Mesothelial cell of epicardium (in vitro differentiated cells): ENCODE measurements around the gene FLRT2. TPM values are rescaled to one million over a fixed set of nuclear protein-coding genes. Genes with fewer than 3 reads are reported as not detected.

Source experiments
- DNase-seq, 2 experiments: peaks; one replicate each; pipeline ENCODE4 v3.0.0; 2021; ENCODE audit warnings: low spot score in 2 of 2; ENCODE audit not compliant: unreplicated experiment in 2 of 2
- H3K27ac Mint-ChIP-seq: 2 replicates; pipeline ENCODE4 v1.8.0; 2021; ENCODE audit warnings: mixed read lengths
- H3K27me3 Mint-ChIP-seq: 2 replicates; pipeline ENCODE4 v1.8.0; 2021; ENCODE audit warnings: low read depth, mixed read lengths
- H3K36me3 Mint-ChIP-seq: 2 replicates; pipeline ENCODE4 v1.8.0; 2021; ENCODE audit warnings: mixed read lengths
- H3K4me1 Mint-ChIP-seq: 2 replicates; pipeline ENCODE4 v1.8.0; 2021; ENCODE audit warnings: mixed read lengths
- H3K4me3 Mint-ChIP-seq: 2 replicates; pipeline ENCODE4 v1.8.0; 2021; ENCODE audit warnings: mild to moderate bottlenecking, moderate library complexity, mixed read lengths
- H3K9me3 Mint-ChIP-seq: 2 replicates; pipeline ENCODE4 v1.8.0; 2021; ENCODE audit warnings: mixed read lengths
- total RNA-seq: library from RNA; stranded (reverse); gene quantifications from 3 replicates; pipeline ENCODE4 v1.2.1, GENCODE V29; 2021
- TF ChIP-seq, protein P1 (sequence below): fragments of 200-600 bp; sonication (generic); IDR thresholded peaks from one replicate; pipeline ENCODE4 v1.5.0; 2021; ENCODE audit warnings: antibody characterized with exemption; ENCODE audit not compliant: unreplicated experiment

Gene FLRT2
- total RNA-seq, 1 donor from 2014 or later = 150 TPM

- H3K36me3 Mint-ChIP-seq = peaks cover 2% of the 10 kb centered on the region
- TF ChIP-seq, protein P1, sequence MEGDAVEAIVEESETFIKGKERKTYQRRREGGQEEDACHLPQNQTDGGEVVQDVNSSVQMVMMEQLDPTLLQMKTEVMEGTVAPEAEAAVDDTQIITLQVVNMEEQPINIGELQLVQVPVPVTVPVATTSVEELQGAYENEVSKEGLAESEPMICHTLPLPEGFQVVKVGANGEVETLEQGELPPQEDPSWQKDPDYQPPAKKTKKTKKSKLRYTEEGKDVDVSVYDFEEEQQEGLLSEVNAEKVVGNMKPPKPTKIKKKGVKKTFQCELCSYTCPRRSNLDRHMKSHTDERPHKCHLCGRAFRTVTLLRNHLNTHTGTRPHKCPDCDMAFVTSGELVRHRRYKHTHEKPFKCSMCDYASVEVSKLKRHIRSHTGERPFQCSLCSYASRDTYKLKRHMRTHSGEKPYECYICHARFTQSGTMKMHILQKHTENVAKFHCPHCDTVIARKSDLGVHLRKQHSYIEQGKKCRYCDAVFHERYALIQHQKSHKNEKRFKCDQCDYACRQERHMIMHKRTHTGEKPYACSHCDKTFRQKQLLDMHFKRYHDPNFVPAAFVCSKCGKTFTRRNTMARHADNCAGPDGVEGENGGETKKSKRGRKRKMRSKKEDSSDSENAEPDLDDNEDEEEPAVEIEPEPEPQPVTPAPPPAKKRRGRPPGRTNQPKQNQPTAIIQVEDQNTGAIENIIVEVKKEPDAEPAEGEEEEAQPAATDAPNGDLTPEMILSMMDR = no peak
- DNase-seq = no peak
- peaks cover 76% of the 10 kb centered on the region for H3K4me1 Mint-ChIP-seq
- no peaks in the 10 kb centered on the region for H3K27me3 Mint-ChIP-seq
- H3K9me3 Mint-ChIP-seq = no peaks in the 10 kb centered on the region
- H3K4me3 Mint-ChIP-seq = no peak overlapping the region
- H3K27ac Mint-ChIP-seq = no peak overlapping the region
These were observed 45.6 kb downstream of the FLRT2 start for GRCh38 chr14:85575617-85575898.

- H3K27ac Mint-ChIP-seq = no peak overlapping the region
- no peak for DNase-seq
- H3K4me3 Mint-ChIP-seq = no peak overlapping the region
- TF ChIP-seq, protein P1 = no peak
- H3K27me3 Mint-ChIP-seq = no peaks in the 10 kb centered on the region
- peaks cover 82% of the 10 kb centered on the region for H3K4me1 Mint-ChIP-seq
- H3K9me3 Mint-ChIP-seq = no peaks in the 10 kb centered on the region
- peaks cover 2% of the 10 kb centered on the region for H3K36me3 Mint-ChIP-seq
These were observed 46.3 kb downstream of the FLRT2 start for GRCh38 chr14:85576218-85576617.

DNA sequence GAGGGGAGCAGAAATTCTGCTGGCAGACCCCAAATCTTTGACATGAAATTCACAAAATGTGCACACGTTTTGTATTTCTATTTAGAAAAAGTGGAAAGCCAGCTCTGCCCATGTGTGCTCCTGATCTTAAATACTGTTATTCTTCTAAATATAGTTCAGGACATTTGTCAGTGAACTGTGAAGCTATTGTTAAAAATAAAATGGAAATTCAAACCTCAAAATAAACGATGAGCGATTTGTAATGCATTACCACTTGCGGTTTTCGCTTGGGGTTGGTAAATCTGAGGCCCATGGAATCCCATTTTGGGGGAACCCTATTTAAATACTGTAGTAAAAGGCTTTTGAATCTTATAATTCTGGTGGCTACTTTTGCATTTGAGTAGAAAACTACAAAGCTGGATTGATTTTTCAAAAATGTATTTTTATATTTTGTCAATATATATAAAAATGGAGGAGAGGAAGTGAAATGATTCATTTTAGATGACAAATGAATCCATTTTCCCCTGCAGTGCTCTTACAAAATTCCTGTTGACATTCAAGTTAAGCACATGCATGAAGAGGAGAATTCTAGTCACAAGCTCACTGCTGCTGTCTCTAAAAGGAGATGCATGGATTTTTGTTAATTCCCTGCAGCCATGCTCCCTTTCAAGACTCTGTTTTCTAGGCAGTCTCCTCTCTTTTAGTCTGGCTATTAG lies 47.1 kb downstream of the FLRT2 start:
- no peak for DNase-seq
- Mint-ChIP-seq H3K4me3 (no peak overlapping the region), H3K9me3 (no peaks in the 10 kb centered on the region), H3K4me1 (peaks cover 74% of the 10 kb centered on the region), H3K27me3 (no peaks in the 10 kb centered on the region), H3K27ac (peak overlapping the region; percentile 45), H3K36me3 (peaks cover 2% of the 10 kb centered on the region)
- TF ChIP-seq, protein P1 = no peak

- no peaks in the 10 kb centered on the region for H3K27me3 Mint-ChIP-seq
- H3K9me3 Mint-ChIP-seq = no peaks in the 10 kb centered on the region
- H3K27ac Mint-ChIP-seq = peak overlapping the region; percentile 45
- H3K4me1 Mint-ChIP-seq = peaks cover 68% of the 10 kb centered on the region
- no peak for DNase-seq
- H3K4me3 Mint-ChIP-seq = no peak overlapping the region
- TF ChIP-seq, protein P1 = no peak
- peaks cover 2% of the 10 kb centered on the region for H3K36me3 Mint-ChIP-seq
These were observed 47.7 kb downstream of the FLRT2 start for GRCh38 chr14:85577543-85578114.

- Mint-ChIP-seq H3K4me3 (no peak overlapping the region), H3K27me3 (no peaks in the 10 kb centered on the region), H3K36me3 (peaks cover 2% of the 10 kb centered on the region), H3K27ac (peak overlapping the region; percentile 83), H3K4me1 (peaks cover 63% of the 10 kb centered on the region), H3K9me3 (no peaks in the 10 kb centered on the region)
- no peak for DNase-seq
- TF ChIP-seq, protein P1 = no peak
These were observed 48.4 kb downstream of the FLRT2 start for GRCh38 chr14:85578357-85578756.
